Ishikawa (cell line): ENCODE results near the gene SZRD1.

Experiments used
- EP300 ChIP-seq: IDR thresholded peaks from 2 replicates; pipeline ENCODE4 v1.6.1; 2012; ENCODE audit warnings: borderline replicate concordance
- FOXM1 ChIP-seq: IDR thresholded peaks from 2 replicates; pipeline ENCODE4 v1.6.1; 2012; ENCODE audit warnings: low read depth, borderline replicate concordance
- MAX ChIP-seq: IDR thresholded peaks from 2 replicates; pipeline ENCODE4 v1.6.1; 2012
- NFIC ChIP-seq: IDR thresholded peaks from 2 replicates; pipeline ENCODE4 v1.6.1; 2012
- REST ChIP-seq: IDR thresholded peaks from 2 replicates; pipeline ENCODE4 v1.6.1; 2012; ENCODE audit warnings: low read depth, mild to moderate bottlenecking
- TAF1 ChIP-seq: IDR thresholded peaks from 2 replicates; pipeline ENCODE4 v1.6.1; 2012; ENCODE audit warnings: low read depth, mild to moderate bottlenecking
- USF1 ChIP-seq: IDR thresholded peaks from 2 replicates; pipeline ENCODE4 v1.6.1; 2012
- YY1 ChIP-seq: IDR thresholded peaks from 2 replicates; pipeline ENCODE4 v1.6.1; 2012; ENCODE audit warnings: low read depth
- ZBTB7A ChIP-seq: IDR thresholded peaks from 2 replicates; pipeline ENCODE4 v1.6.1; 2012; ENCODE audit warnings: low read depth

GRCh38 chr1:16434501-16434900 lies 67.5 kb downstream of the SZRD1 start:
- no peak for TF ChIP-seq TAF1
- TF ChIP-seq USF1 = no peak
- no peak for TF ChIP-seq EP300
- TF ChIP-seq NFIC = no peak
- no peak for TF ChIP-seq ZBTB7A
- no peak for TF ChIP-seq YY1
- no peak for TF ChIP-seq FOXM1
- no peak for TF ChIP-seq MAX
- TF ChIP-seq REST = no peak
